ENCODE data around the gene EXTL1.

EXTL1 gene, protein sequence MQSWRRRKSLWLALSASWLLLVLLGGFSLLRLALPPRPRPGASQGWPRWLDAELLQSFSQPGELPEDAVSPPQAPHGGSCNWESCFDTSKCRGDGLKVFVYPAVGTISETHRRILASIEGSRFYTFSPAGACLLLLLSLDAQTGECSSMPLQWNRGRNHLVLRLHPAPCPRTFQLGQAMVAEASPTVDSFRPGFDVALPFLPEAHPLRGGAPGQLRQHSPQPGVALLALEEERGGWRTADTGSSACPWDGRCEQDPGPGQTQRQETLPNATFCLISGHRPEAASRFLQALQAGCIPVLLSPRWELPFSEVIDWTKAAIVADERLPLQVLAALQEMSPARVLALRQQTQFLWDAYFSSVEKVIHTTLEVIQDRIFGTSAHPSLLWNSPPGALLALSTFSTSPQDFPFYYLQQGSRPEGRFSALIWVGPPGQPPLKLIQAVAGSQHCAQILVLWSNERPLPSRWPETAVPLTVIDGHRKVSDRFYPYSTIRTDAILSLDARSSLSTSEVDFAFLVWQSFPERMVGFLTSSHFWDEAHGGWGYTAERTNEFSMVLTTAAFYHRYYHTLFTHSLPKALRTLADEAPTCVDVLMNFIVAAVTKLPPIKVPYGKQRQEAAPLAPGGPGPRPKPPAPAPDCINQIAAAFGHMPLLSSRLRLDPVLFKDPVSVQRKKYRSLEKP

GRCh38 chr1:26021647-26022403, at the start of gene EXTL1:
TSS of gene EXTL1 (plus strand) at chr1:26021775. CDS start at chr1:26022647, 872 bp downstream.
- TF ChIP-seq, protein P1, sequence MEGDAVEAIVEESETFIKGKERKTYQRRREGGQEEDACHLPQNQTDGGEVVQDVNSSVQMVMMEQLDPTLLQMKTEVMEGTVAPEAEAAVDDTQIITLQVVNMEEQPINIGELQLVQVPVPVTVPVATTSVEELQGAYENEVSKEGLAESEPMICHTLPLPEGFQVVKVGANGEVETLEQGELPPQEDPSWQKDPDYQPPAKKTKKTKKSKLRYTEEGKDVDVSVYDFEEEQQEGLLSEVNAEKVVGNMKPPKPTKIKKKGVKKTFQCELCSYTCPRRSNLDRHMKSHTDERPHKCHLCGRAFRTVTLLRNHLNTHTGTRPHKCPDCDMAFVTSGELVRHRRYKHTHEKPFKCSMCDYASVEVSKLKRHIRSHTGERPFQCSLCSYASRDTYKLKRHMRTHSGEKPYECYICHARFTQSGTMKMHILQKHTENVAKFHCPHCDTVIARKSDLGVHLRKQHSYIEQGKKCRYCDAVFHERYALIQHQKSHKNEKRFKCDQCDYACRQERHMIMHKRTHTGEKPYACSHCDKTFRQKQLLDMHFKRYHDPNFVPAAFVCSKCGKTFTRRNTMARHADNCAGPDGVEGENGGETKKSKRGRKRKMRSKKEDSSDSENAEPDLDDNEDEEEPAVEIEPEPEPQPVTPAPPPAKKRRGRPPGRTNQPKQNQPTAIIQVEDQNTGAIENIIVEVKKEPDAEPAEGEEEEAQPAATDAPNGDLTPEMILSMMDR (IDR thresholded peaks at IDR 0.05; ENCODE audit: extremely low read depth, missing control alignments): no peak
- no peak for DNase-seq (ENCODE audit: low spot score)

- TF ChIP-seq, protein P1 (IDR thresholded peaks at IDR 0.05; ENCODE audit: extremely low read depth, missing control alignments): no peak
- DNase-seq (ENCODE audit: low spot score): no peak
Measured at GRCh38 chr1:25971811-25972180, 49.8 kb upstream of the EXTL1 start.

DNA sequence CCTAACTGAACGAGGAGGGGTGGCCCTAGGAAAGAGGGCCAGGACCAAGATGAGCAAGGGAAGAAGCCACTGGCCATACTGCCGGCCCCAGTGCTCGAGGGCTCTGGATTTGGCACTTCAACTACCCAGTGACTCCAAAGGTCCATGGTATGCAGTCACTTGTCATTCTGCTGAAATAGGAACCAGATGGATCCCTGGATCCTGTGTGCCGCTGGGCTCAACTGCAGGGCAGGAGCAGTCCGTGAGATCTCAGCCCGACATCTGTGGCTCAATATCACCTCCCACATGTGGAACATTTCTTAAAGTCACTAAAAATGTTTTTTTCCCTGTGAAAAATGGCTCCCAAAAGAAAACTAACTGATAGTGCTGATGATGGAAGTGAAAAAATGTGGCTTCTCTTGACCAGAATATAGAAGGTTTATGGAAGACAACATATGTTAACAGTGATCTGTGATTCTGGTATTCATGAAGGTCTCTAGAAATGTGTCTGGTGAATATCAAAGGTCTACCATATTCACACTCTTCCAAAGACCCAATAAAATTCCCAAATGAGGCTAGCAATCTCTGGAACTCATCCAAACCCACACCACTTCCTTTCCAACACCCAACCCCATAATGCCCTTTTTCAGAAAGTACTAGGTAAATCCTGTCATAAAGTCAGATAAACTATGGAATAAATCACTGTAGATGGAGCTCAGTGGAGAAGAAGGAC, 47.8 kb upstream of the EXTL1 start:
- TF ChIP-seq, protein P1 (IDR thresholded peaks at IDR 0.05; ENCODE audit: extremely low read depth, missing control alignments): no peak

DNA sequence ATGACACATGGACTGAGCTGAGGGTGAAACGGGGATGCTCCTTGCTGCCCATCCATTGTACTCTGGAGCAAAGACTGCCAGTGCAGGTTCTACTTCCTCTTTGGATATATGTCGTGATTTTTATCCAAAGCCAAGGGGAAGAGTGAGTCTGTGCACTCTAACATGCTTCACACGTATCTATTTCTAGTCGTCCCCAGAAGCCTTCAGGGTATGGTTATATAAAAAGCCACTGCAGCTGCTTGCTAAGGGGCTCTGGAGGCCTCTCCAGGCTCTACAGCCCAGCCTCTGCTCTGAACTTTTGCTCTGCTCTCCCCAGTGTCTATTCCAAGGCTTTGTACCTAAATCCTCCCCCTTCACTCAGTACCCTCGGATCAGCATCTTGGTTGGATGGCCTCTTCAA, 43.8 kb upstream of the EXTL1 start:
- no peak for DNase-seq (ENCODE audit: low spot score)
- TF ChIP-seq, protein P1 (IDR thresholded peaks at IDR 0.05; ENCODE audit: extremely low read depth, missing control alignments): no peak

More for the DNA sequence above, 47.8 kb upstream of the EXTL1 start:
- DNase-seq (ENCODE audit: low spot score): no peak

- TF ChIP-seq, protein P1 (IDR thresholded peaks at IDR 0.05; ENCODE audit: extremely low read depth, missing control alignments): no peak
- no peak for DNase-seq (ENCODE audit: low spot score)
Measured at GRCh38 chr1:25978403-25978802, 43.2 kb upstream of the EXTL1 start.

GRCh38 chr1:25979210-25979609, 42.4 kb upstream of the EXTL1 start:
- no peak for DNase-seq (ENCODE audit: low spot score)
- TF ChIP-seq, protein P1 (IDR thresholded peaks at IDR 0.05; ENCODE audit: extremely low read depth, missing control alignments): no peak
